Body of pancreas (tissue), 4 donors: ENCODE data around the gene ANKRD10. TPM values are rescaled to one million over a fixed set of nuclear protein-coding genes. Genes with fewer than 3 reads are reported as not detected.

Source experiments
- ATAC-seq: fragments of 150-250 bp; one replicate; pipeline ENCODE4 v1.9.1; 2016
- DNase-seq, 4 donors: peaks; one replicate each; pipeline ENCODE4 v3.0.0-alpha.2; 2019
- H3K27ac ChIP-seq, 4 donors: fragments of 200-600 bp; sonication (generic); 1 replicate in 3 of 4; 2 replicates in 1 of 4; pipeline versions ENCODE4 v1.5.1 to v1.6.1; 2016 to 2019; ENCODE audit warnings: mild to moderate bottlenecking in 1 of 4, mixed read lengths in 1 of 4, moderate library complexity in 1 of 4
- H3K27me3 ChIP-seq, 2 donors: fragments of 200-600 bp; sonication (generic); one replicate each; pipeline ENCODE4 v1.6.0; 2016; ENCODE audit warnings: mild to moderate bottlenecking in 1 of 2
- H3K36me3 ChIP-seq, 2 donors: fragments of 200-600 bp; sonication (generic); replicated peaks in 1 of 2; 2 replicates each; pipeline ENCODE4 v1.5.1; 2016; ENCODE audit warnings: low read depth in 2 of 2; ENCODE audit not compliant: insufficient read depth in 1 of 2
- H3K4me1 ChIP-seq: fragments of 200-600 bp; sonication (generic); one replicate; pipeline ENCODE4 v1.6.0; 2016
- H3K4me3 ChIP-seq, 2 donors: fragments of 200-600 bp; sonication (generic); 1 replicate in 1 of 2; 2 replicates in 1 of 2; pipeline ENCODE4 v1.5.1; 2016 to 2019
- H3K9me3 ChIP-seq, 3 donors: fragments of 200-600 bp; sonication (generic); 1 replicate in 2 of 3; 2 replicates in 1 of 3; pipeline ENCODE4 v1.5.1; 2016
- CTCF ChIP-seq, 7 experiments: fragments of 450-650 bp in 4 of 7; fragments of 200-600 bp in 3 of 7; sonication (generic) in 3 of 7; IDR thresholded peaks; one replicate each; pipeline ENCODE4 v1.5.1; 2016 to 2019; ENCODE audit warnings: antibody characterized with exemption in 7 of 7
- POLR2A ChIP-seq, 3 donors: fragments of 450-650 bp; IDR thresholded peaks; one replicate each; pipeline ENCODE4 v1.6.1; 2016; ENCODE audit warnings: antibody characterized with exemption in 3 of 3, mild to moderate bottlenecking in 2 of 3
- WGBS, 2 donors: methylation state at CpG; one replicate each; pipeline ENCODE4 v1.1.5; 2017; 5-methylcytosine and 5-hydroxymethylcytosine counted together
- intact Hi-C: fragments of 100-400 bp; cut with DNase I; formaldehyde crosslinking; loops from one replicate; pipeline ENCODE4 v1.15.1; 2023
- total RNA-seq, 2 donors: library from RNA; depleted of rRNA; stranded (reverse); fragments of >200 nt; gene quantifications; one replicate each; pipeline ENCODE4 v1.1.0, GENCODE V29; 2016

Gene ANKRD10
- total RNA-seq, 2 donors from 2014 or later, result 117 to 124 TPM

GRCh38 chr13:110834572-110834971 lies 80.3 kb downstream of the ANKRD10 start:
- H3K4me1 ChIP-seq, result no peaks in the 10 kb centered on the region
- intact Hi-C loops, result no loop called here
- TF ChIP-seq POLR2A (IDR thresholded peaks at IDR 0.05) (no peak), CTCF (IDR thresholded peaks at IDR 0.05) (no peak)
- no peaks in the 10 kb centered on the region for H3K9me3 ChIP-seq
- H3K36me3 ChIP-seq, result no peaks in the 10 kb centered on the region
- no peaks in the 10 kb centered on the region for H3K27me3 ChIP-seq
- H3K4me3 ChIP-seq, result no peak overlapping the region
- DNase-seq (no peak), ATAC-seq (no peak)
- WGBS, 2 donors, result 74 to 75% methylated on average over 5 to 7 of the region's 7 CpGs
- no peak overlapping the region for H3K27ac ChIP-seq

GRCh38 chr13:110832531-110832930 lies 82.3 kb downstream of the ANKRD10 start:
- no peak for DNase-seq
- TF ChIP-seq CTCF (IDR thresholded peaks at IDR 0.05) (no peak), POLR2A (IDR thresholded peaks at IDR 0.05) (no peak)
- no peaks in the 10 kb centered on the region for H3K36me3 ChIP-seq
- no peaks in the 10 kb centered on the region for H3K9me3 ChIP-seq
- no peak for ATAC-seq
- intact Hi-C loops, result no loop called here
- 71 to 78% methylated on average over 5 to 10 of the region's 10 CpGs for WGBS, 2 donors
- H3K4me3 ChIP-seq, result no peak overlapping the region
- H3K4me1 ChIP-seq, result no peaks in the 10 kb centered on the region
- no peaks in the 10 kb centered on the region for H3K27me3 ChIP-seq
- no peak overlapping the region for H3K27ac ChIP-seq

GRCh38 chr13:110832205-110832479 lies 82.7 kb downstream of the ANKRD10 start:
- Histone ChIP-seq H3K27ac (no peak overlapping the region), H3K9me3 (no peaks in the 10 kb centered on the region), H3K27me3 (no peaks in the 10 kb centered on the region), H3K36me3 (no peaks in the 10 kb centered on the region), H3K4me1 (no peaks in the 10 kb centered on the region), H3K4me3 (no peak overlapping the region)
- intact Hi-C loops, result no loop called here
- no peak for ATAC-seq
- WGBS, 2 donors, result 84 to 96% methylated on average over 3 of the region's 3 CpGs
- DNase-seq, result no peak
- TF ChIP-seq POLR2A (IDR thresholded peaks at IDR 0.05) (no peak), CTCF (IDR thresholded peaks at IDR 0.05) (no peak)

GRCh38 chr13:110831437-110832204 lies 83.2 kb downstream of the ANKRD10 start:
- Histone ChIP-seq H3K27ac (no peak overlapping the region), H3K36me3 (no peaks in the 10 kb centered on the region), H3K4me3 (no peak overlapping the region), H3K27me3 (no peaks in the 10 kb centered on the region), H3K4me1 (no peaks in the 10 kb centered on the region), H3K9me3 (no peaks in the 10 kb centered on the region)
- TF ChIP-seq CTCF (IDR thresholded peaks at IDR 0.05) (no peak), POLR2A (IDR thresholded peaks at IDR 0.05) (no peak)
- no peak for ATAC-seq
- WGBS, 2 donors, result 80 to 85% methylated on average over 14 of the region's 14 CpGs
- intact Hi-C loops, result no loop called here
- DNase-seq, result no peak

- 46 to 56% methylated on average over 16 of the region's 16 CpGs for WGBS, 2 donors
- H3K36me3 ChIP-seq, result no peaks in the 10 kb centered on the region
Measured at GRCh38 chr13:110830800-110831371, 84.0 kb downstream of the ANKRD10 start.

More at GRCh38 chr13:110830800-110831371, 84.0 kb downstream of the ANKRD10 start:
- H3K4me1 ChIP-seq, result no peaks in the 10 kb centered on the region
- no peak overlapping the region for H3K4me3 ChIP-seq
- no peak for ATAC-seq
- TF ChIP-seq POLR2A (IDR thresholded peaks at IDR 0.05), result no peak
- TF ChIP-seq CTCF (IDR thresholded peaks at IDR 0.05), result no peak
- H3K27me3 ChIP-seq, result no peaks in the 10 kb centered on the region
- intact Hi-C loops, result no loop called here
- no peaks in the 10 kb centered on the region for H3K9me3 ChIP-seq
- H3K27ac ChIP-seq, result no peak overlapping the region
- DNase-seq, result no peak
